ENCODE results near the gene COL16A1. TPM values are rescaled to one million over a fixed set of nuclear protein-coding genes. Genes with fewer than 3 reads are reported as not detected.

COL16A1 gene
- total RNA-seq, 1 experiment from 2014 or later = 0.50 TPM

- no peaks in the 10 kb centered on the region for H3K4me1 ChIP-seq
- peaks cover 12% of the 10 kb centered on the region for H3K27me3 Mint-ChIP-seq (ENCODE audit: insufficient read depth, unreplicated experiment)
- no peaks in the 10 kb centered on the region for H3K36me3 ChIP-seq (ENCODE audit: control insufficient read depth, insufficient read depth, low read length)
- TF ChIP-seq CTCF (IDR thresholded peaks at IDR 0.05; ENCODE audit: insufficient read depth in 1 of 2, low read depth in 1 of 2, low read length in 1 of 2, severe bottlenecking in 1 of 2, unreplicated experiment in 1 of 2) = no peak
- BruUV-seq (replicated peaks) = no TSS peak
- no peaks in the 10 kb centered on the region for H3K9me3 Mint-ChIP-seq (ENCODE audit: unreplicated experiment)
- intact Hi-C loops (cut with micrococcal nuclease; ENCODE audit: unreplicated experiment) = no loop called here
- H3K4me3 ChIP-seq (ENCODE audit: low read depth, low read length) = no peak overlapping the region
- no peak for DNase-seq
- POLR2A ChIA-PET = no interaction called here
- CTCF ChIA-PET = interaction anchor here (0.7 kb wide), 1 partner anchor 11 kb away, joined by 3 read pairs; no protein-coding TSS in a partner anchor
- H3K4me3 Mint-ChIP-seq (ENCODE audit: unreplicated experiment) = no peak overlapping the region
- no peaks in the 10 kb centered on the region for H3K9me3 ChIP-seq
- H3K27ac Mint-ChIP-seq (ENCODE audit: unreplicated experiment) = no peak overlapping the region
- no peaks in the 10 kb centered on the region for H3K4me1 Mint-ChIP-seq (ENCODE audit: low read depth, unreplicated experiment)
- no peaks in the 10 kb centered on the region for H3K27me3 ChIP-seq (replicated peaks; ENCODE audit: control insufficient read depth, insufficient read depth, low read length)
- H3K36me3 Mint-ChIP-seq (ENCODE audit: insufficient read depth, unreplicated experiment) = no peaks in the 10 kb centered on the region
Measured at GRCh38 chr1:31725134-31725533, 21.3 kb upstream of the COL16A1 start.

- Histone ChIP-seq H3K36me3 (ENCODE audit: control insufficient read depth, insufficient read depth, low read length) (no peaks in the 10 kb centered on the region), H3K9me3 (no peaks in the 10 kb centered on the region), H3K4me1 (no peaks in the 10 kb centered on the region), H3K4me3 (ENCODE audit: low read depth, low read length) (no peak overlapping the region), H3K27me3 (replicated peaks; ENCODE audit: control insufficient read depth, insufficient read depth, low read length) (no peaks in the 10 kb centered on the region)
- CTCF ChIA-PET = no interaction called here
- Mint-ChIP-seq H3K9me3 (ENCODE audit: unreplicated experiment) (no peaks in the 10 kb centered on the region), H3K27me3 (ENCODE audit: insufficient read depth, unreplicated experiment) (peaks cover 9% of the 10 kb centered on the region), H3K27ac (ENCODE audit: unreplicated experiment) (no peak overlapping the region), H3K4me3 (ENCODE audit: unreplicated experiment) (no peak overlapping the region), H3K4me1 (ENCODE audit: low read depth, unreplicated experiment) (no peaks in the 10 kb centered on the region), H3K36me3 (ENCODE audit: insufficient read depth, unreplicated experiment) (no peaks in the 10 kb centered on the region)
- BruUV-seq (replicated peaks) = no TSS peak
- peak; percentile 68 to 73 for DNase-seq
- intact Hi-C loops (cut with micrococcal nuclease; ENCODE audit: unreplicated experiment) = no loop called here
- TF ChIP-seq CTCF (IDR thresholded peaks at IDR 0.05; ENCODE audit: insufficient read depth in 1 of 2, low read depth in 1 of 2, low read length in 1 of 2, severe bottlenecking in 1 of 2, unreplicated experiment in 1 of 2) = no peak
- POLR2A ChIA-PET = no interaction called here
Measured at GRCh38 chr1:31723828-31724359, 20.1 kb upstream of the COL16A1 start.

- Mint-ChIP-seq H3K4me1 (ENCODE audit: low read depth, unreplicated experiment) (no peaks in the 10 kb centered on the region), H3K9me3 (ENCODE audit: unreplicated experiment) (no peaks in the 10 kb centered on the region), H3K27ac (ENCODE audit: unreplicated experiment) (no peak overlapping the region), H3K36me3 (ENCODE audit: insufficient read depth, unreplicated experiment) (peaks cover 6% of the 10 kb centered on the region), H3K4me3 (ENCODE audit: unreplicated experiment) (no peak overlapping the region), H3K27me3 (ENCODE audit: insufficient read depth, unreplicated experiment) (peaks cover 9% of the 10 kb centered on the region)
- no peak for TF ChIP-seq CTCF (IDR thresholded peaks at IDR 0.05; ENCODE audit: insufficient read depth in 1 of 2, low read depth in 1 of 2, low read length in 1 of 2, severe bottlenecking in 1 of 2, unreplicated experiment in 1 of 2)
- Histone ChIP-seq H3K4me3 (ENCODE audit: low read depth, low read length) (no peak overlapping the region), H3K36me3 (ENCODE audit: control insufficient read depth, insufficient read depth, low read length) (no peaks in the 10 kb centered on the region), H3K9me3 (no peaks in the 10 kb centered on the region), H3K27me3 (replicated peaks; ENCODE audit: control insufficient read depth, insufficient read depth, low read length) (no peaks in the 10 kb centered on the region), H3K4me1 (peaks cover 7% of the 10 kb centered on the region)
- POLR2A ChIA-PET = no interaction called here
- BruUV-seq (replicated peaks) = no TSS peak
- intact Hi-C loops (cut with micrococcal nuclease; ENCODE audit: unreplicated experiment) = no loop called here
- DNase-seq = no peak
- CTCF ChIA-PET = no interaction called here
Measured at GRCh38 chr1:31718327-31718897, 14.6 kb upstream of the COL16A1 start.

Data from Caco-2 (cell line).